A549 (cell line): ENCODE measurements around the gene SENP6. TPM values are rescaled to one million over a fixed set of nuclear protein-coding genes. Genes with fewer than 3 reads are reported as not detected.

Experiments
- ATAC-seq, 2 experiments: fragments of 200-7000 bp in 1 of 2; fragments of >200 bp in 1 of 2; cut with Nextera tagmentation in 1 of 2; cut with Tn5 transposase in 1 of 2; 3 replicates each; pipeline versions ENCODE4 v1.8.0 to v1.9.1; 2018 to 2020; ENCODE audit warnings: mild to moderate bottlenecking in 1 of 2, moderate library complexity in 1 of 2
- CTCF ChIA-PET: fragments of 300-600 bp; sonication (Branson Sonifier 250); formaldehyde crosslinking; extraction: SDS; loops from one replicate; lab custom pipeline; 2021; ENCODE audit warnings: antibody characterized with exemption, inconsistent platforms; lab: Yijun Ruan, JAX
- POLR2A ChIA-PET: fragments of 350-600 bp; formaldehyde crosslinking; extraction: SDS; loops from one replicate; lab custom pipeline; 2021; ENCODE audit warnings: antibody characterized with exemption, inconsistent platforms; lab: Yijun Ruan, JAX
- DNase-seq, 2 experiments: peaks; one replicate each; pipeline versions ENCODE4 v3.0.0 to v3.0.0-alpha.2; 2011 to 2016; ENCODE audit warnings: low read depth in 1 of 2, low spot score in 1 of 2
- FAIRE-seq: peaks from 2 replicates; lab custom pipeline; 2011; peaks lifted over from hg19 to GRCh38; lab: Jason Lieb, UNC
- H3K27ac ChIP-seq, 2 experiments: fragments of >200 bp; sonication (Bioruptor Twin); formaldehyde crosslinking; 3 replicates each; pipeline ENCODE4 v1.5.1; 2016 to 2017
- H3K4me1 ChIP-seq: fragments of >200 bp; sonication (Bioruptor Twin); formaldehyde crosslinking; 3 replicates; pipeline ENCODE4 v1.6.1; 2016
- H3K4me2 ChIP-seq: fragments of >200 bp; sonication (Bioruptor Twin); formaldehyde crosslinking; 3 replicates; pipeline ENCODE4 v1.6.1; 2016
- H3K4me3 ChIP-seq: fragments of >200 bp; sonication (Bioruptor Twin); formaldehyde crosslinking; 3 replicates; pipeline ENCODE4 v1.5.1; 2016
- H3K9me3 ChIP-seq: fragments of >200 bp; sonication (Bioruptor Twin); formaldehyde crosslinking; 3 replicates; pipeline ENCODE4 v1.6.1; 2016
- CBX2 ChIP-seq: fragments of 200-600 bp; sonication (generic); IDR thresholded peaks from 2 replicates; pipeline ENCODE4 v1.6.1; 2016; ENCODE audit warnings: low read depth, mild to moderate bottlenecking, borderline replicate concordance
- CHD2 ChIP-seq: fragments of 150-350 bp; IDR thresholded peaks from 2 replicates; pipeline ENCODE4 v1.6.1; 2014; ENCODE audit warnings: low read length; ENCODE audit not compliant: partially characterized antibody
- EHF ChIP-seq: fragments of 250-450 bp; sonication (Bioruptor Pico); IDR thresholded peaks from 2 replicates; pipeline ENCODE4 v1.5.0; 2020; ENCODE audit warnings: mild to moderate bottlenecking
- ESRRA ChIP-seq: fragments of 150-350 bp; IDR thresholded peaks from 2 replicates; pipeline ENCODE4 v1.6.1; 2014; ENCODE audit warnings: mild to moderate bottlenecking, low read length, borderline replicate concordance
- FOSB ChIP-seq: fragments of 250-450 bp; sonication (Bioruptor Pico); IDR thresholded peaks from 2 replicates; pipeline ENCODE4 v1.5.0; 2020; ENCODE audit warnings: mild to moderate bottlenecking, moderate library complexity
- FOSL2 ChIP-seq, 2 experiments: fragments of 450-650 bp in 1 of 2; fragments of >200 bp in 1 of 2; sonication (Bioruptor Twin) in 1 of 2; formaldehyde crosslinking; IDR thresholded peaks; 2 replicates each; pipeline versions ENCODE4 v1.5.0 to v1.6.1; 2016 to 2020; ENCODE audit warnings: mild to moderate bottlenecking in 1 of 2, moderate library complexity in 1 of 2
- GATA3 ChIP-seq: IDR thresholded peaks from 2 replicates; pipeline ENCODE4 v1.6.1; 2012; ENCODE audit warnings: borderline replicate concordance
- HDAC2 ChIP-seq: fragments of 200-600 bp; sonication (generic); IDR thresholded peaks from 2 replicates; pipeline ENCODE4 v1.6.1; 2016
- HES2 ChIP-seq: fragments of >200 bp; sonication (Bioruptor Twin); formaldehyde crosslinking; IDR thresholded peaks from 2 replicates; pipeline ENCODE4 v1.6.1; 2016
- HEYL ChIP-seq: fragments of 250-450 bp; sonication (Bioruptor Pico); IDR thresholded peaks from 2 replicates; pipeline ENCODE4 v1.8.0; 2021; ENCODE audit warnings: mild to moderate bottlenecking, moderate library complexity
- HMGXB4 ChIP-seq: fragments of 250-450 bp; sonication (Bioruptor Pico); IDR thresholded peaks from 2 replicates; pipeline ENCODE4 v1.5.0; 2021; ENCODE audit warnings: mild to moderate bottlenecking, moderate library complexity, borderline replicate concordance
- HOXB5 ChIP-seq: fragments of 250-450 bp; sonication (Bioruptor Pico); IDR thresholded peaks from 2 replicates; pipeline ENCODE4 v1.5.0; 2020; ENCODE audit warnings: mild to moderate bottlenecking, moderate library complexity
- JUNB ChIP-seq: fragments of >200 bp; sonication (Bioruptor Twin); formaldehyde crosslinking; IDR thresholded peaks from 2 replicates; pipeline ENCODE4 v1.6.1; 2016
- KDM1A ChIP-seq: fragments of 200-600 bp; sonication (generic); IDR thresholded peaks from 2 replicates; pipeline ENCODE4 v1.6.1; 2016; ENCODE audit warnings: low read depth, mild to moderate bottlenecking
- KDM5A ChIP-seq: fragments of 200-600 bp; sonication (generic); IDR thresholded peaks from 2 replicates; pipeline ENCODE4 v1.6.1; 2016; ENCODE audit warnings: antibody characterized with exemption, mild to moderate bottlenecking
- MAFK ChIP-seq: fragments of 450-650 bp; IDR thresholded peaks from 2 replicates; pipeline ENCODE4 v1.6.1; 2014; ENCODE audit not compliant: partially characterized antibody
- NPAS2 ChIP-seq: fragments of 250-450 bp; sonication (Bioruptor Pico); IDR thresholded peaks from 2 replicates; pipeline ENCODE4 v1.8.0; 2022; ENCODE audit warnings: mild to moderate bottlenecking, moderate library complexity, borderline replicate concordance
- NR3C1 ChIP-seq: fragments of >200 bp; sonication (Bioruptor Twin); formaldehyde crosslinking; IDR thresholded peaks from 3 replicates; pipeline ENCODE4 v1.6.1; 2017
- PHF8 ChIP-seq: fragments of 200-600 bp; sonication (generic); IDR thresholded peaks from 2 replicates; pipeline ENCODE4 v1.6.1; 2016; ENCODE audit warnings: low read depth, mild to moderate bottlenecking, antibody characterized with exemption, moderate library complexity, borderline replicate concordance
- POLR2A ChIP-seq: IDR thresholded peaks from 2 replicates; pipeline ENCODE4 v1.6.1; 2012; ENCODE audit warnings: mild to moderate bottlenecking, low read length
- POLR2AphosphoS2 ChIP-seq: conservative IDR thresholded peaks from 2 replicates; pipeline ENCODE4 v1.6.1; 2012; ENCODE audit warnings: low read length, improper control_type of control experiment, inconsistent platforms
- RAD21 ChIP-seq, 2 experiments: fragments of >200 bp in 1 of 2; sonication (Bioruptor Twin) in 1 of 2; formaldehyde crosslinking in 1 of 2; IDR thresholded peaks in 1 of 2; conservative IDR thresholded peaks in 1 of 2; 2 replicates in 1 of 2; 3 replicates in 1 of 2; pipeline ENCODE4 v1.6.1; 2012 to 2018; ENCODE audit warnings: inconsistent platforms in 1 of 2
- SMC3 ChIP-seq: fragments of >200 bp; sonication (Bioruptor Twin); formaldehyde crosslinking; IDR thresholded peaks from 3 replicates; pipeline ENCODE4 v1.6.1; 2018; ENCODE audit warnings: inconsistent platforms
- USF2 ChIP-seq: fragments of 450-650 bp; IDR thresholded peaks from 2 replicates; pipeline ENCODE4 v1.6.1; 2014; ENCODE audit warnings: antibody characterized with exemption
- ZC3H11A ChIP-seq: fragments of 450-650 bp; IDR thresholded peaks from 2 replicates; pipeline ENCODE4 v1.6.1; 2014; ENCODE audit warnings: antibody characterized with exemption, mild to moderate bottlenecking
- ZFP36 ChIP-seq: fragments of 450-650 bp; IDR thresholded peaks from 2 replicates; pipeline ENCODE4 v1.6.1; 2014; ENCODE audit warnings: borderline replicate concordance; ENCODE audit not compliant: partially characterized antibody
- ZNF302 ChIP-seq: fragments of 250-450 bp; sonication (Bioruptor Pico); IDR thresholded peaks from 2 replicates; pipeline ENCODE4 v1.9.0; 2021; ENCODE audit warnings: inconsistent platforms, mild to moderate bottlenecking, moderate library complexity
- ZSCAN20 ChIP-seq: fragments of 250-450 bp; sonication (Bioruptor Pico); IDR thresholded peaks from 2 replicates; pipeline ENCODE4 v1.8.0; 2022; ENCODE audit warnings: mild to moderate bottlenecking, moderate library complexity
- WGBS: methylation state at CpG from one replicate; pipeline ENCODE4 v1.1.6; 2017; ENCODE audit errors: missing lambda C conversion rate; 5-methylcytosine and 5-hydroxymethylcytosine counted together
- polyA plus RNA-seq, 4 experiments: library from polyadenylated mRNA; depleted of rRNA in 3 of 4; stranded (reverse); fragments of >200 nt; fragmentation: RNase III in 1 of 4; extraction: RNeasy Plus Mini Kit Qiagen cat#74134 plus additional on column Dnase treatment in 1 of 4; gene quantifications; 2 replicates in 3 of 4; 3 replicates in 1 of 4; pipeline ENCODE4 v1.2.3, GENCODE V29; 2011 to 2017

Gene SENP6
- polyA plus RNA-seq, 2 of the 4 experiments (the other 2 are of a cell fraction) = 29.8 to 59.9 TPM

GRCh38 chr6:75609639-75610590 lies 8.2 kb downstream of the SENP6 start:
- POLR2A ChIA-PET = no interaction called here
- no peak overlapping the region for H3K4me3 ChIP-seq
- no peak overlapping the region for H3K27ac ChIP-seq
- H3K4me2 ChIP-seq = peak overlapping the region; percentile 8; the same call in 1 of the 3 replicates
- ATAC-seq = no peak
- peaks cover 32% of the 10 kb centered on the region for H3K4me1 ChIP-seq
- CTCF ChIA-PET = interaction anchor here (1.5 kb wide), 1 partner anchor 19 kb away, joined by 3 read pairs; no protein-coding TSS in a partner anchor
- no peak for TF ChIP-seq USF2
- no peak for TF ChIP-seq FOSL2 (IDR thresholded peaks at IDR 0.05)
- peak; percentile 25; the same call in 1 of the 2 replicates for TF ChIP-seq FOSL2 (CRISPR knock-in tag; IDR thresholded peaks at IDR 0.05)
- TF ChIP-seq, all 56 proteins: peak for 1
- WGBS = 93% methylated on average over 6 of the region's 6 CpGs
- FAIRE-seq = no peak
- no peaks in the 10 kb centered on the region for H3K9me3 ChIP-seq
- DNase-seq = no peak

GRCh38 chr6:75611011-75611701 lies 9.5 kb downstream of the SENP6 start:
- no peak for TF ChIP-seq HOXB5
- TF ChIP-seq NPAS2 (CRISPR knock-in tag) = no peak
- no peak for TF ChIP-seq GATA3
- TF ChIP-seq POLR2A = no peak
- TF ChIP-seq NR3C1 = no peak
- no peak for TF ChIP-seq ZC3H11A
- no peak for TF ChIP-seq JUNB
- TF ChIP-seq PHF8 = no peak
- no peak for TF ChIP-seq ZSCAN20 (CRISPR knock-in tag)
- TF ChIP-seq CHD2 = no peak
- TF ChIP-seq EHF = no peak
- no peak for TF ChIP-seq ZNF302
- TF ChIP-seq KDM5A = no peak
- TF ChIP-seq FOSB (CRISPR knock-in tag) = no peak
- TF ChIP-seq KDM1A = no peak
- TF ChIP-seq MAFK = no peak
- TF ChIP-seq ZFP36 = no peak
- TF ChIP-seq POLR2AphosphoS2 = no peak
- Histone ChIP-seq H3K9me3 (no peaks in the 10 kb centered on the region), H3K4me2 (0 out of 3 replicates have a peak overlapping the region, but pooled peaks have one; percentile 8), H3K27ac (no peak overlapping the region), H3K4me3 (no peak overlapping the region), H3K4me1 (peaks cover 32% of the 10 kb centered on the region)
- CTCF ChIA-PET = interaction anchor here (0.8 to 1.5 kb wide), 2 partner anchors 10 to 20 kb away, joined by 3 read pairs; no protein-coding TSS in a partner anchor
- WGBS = 68% methylated on average over 2 of the region's 2 CpGs
- FAIRE-seq = no peak
- no peak for ATAC-seq
- POLR2A ChIA-PET = interaction anchor here (1.0 kb wide), 1 partner anchor 9 kb away, joined by 3 read pairs; the partner anchor contains the start of gene SENP6
- no peak for DNase-seq

GRCh38 chr6:75611702-75612375 lies 10.2 kb downstream of the SENP6 start:
- FAIRE-seq (no peak), DNase-seq (no peak), ATAC-seq (no peak)
- CTCF ChIA-PET = interaction anchor here (0.8 to 1.5 kb wide), 2 partner anchors 10 to 21 kb away, joined by 3 read pairs; no protein-coding TSS in a partner anchor
- Histone ChIP-seq H3K4me1 (peaks cover 32% of the 10 kb centered on the region), H3K4me2 (no peak overlapping the region), H3K27ac (no peak overlapping the region), H3K4me3 (no peak overlapping the region), H3K9me3 (no peaks in the 10 kb centered on the region)
- POLR2A ChIA-PET = interaction anchor here (1.0 kb wide), 1 partner anchor 10 kb away, joined by 3 read pairs; the partner anchor contains the start of gene SENP6
- 82% methylated on average over 5 of the region's 5 CpGs for WGBS
- TF ChIP-seq POLR2AphosphoS2 = no peak
- TF ChIP-seq CBX2 = no peak
- TF ChIP-seq HMGXB4 (CRISPR knock-in tag) = no peak
- TF ChIP-seq FOSB (CRISPR knock-in tag) = no peak
- TF ChIP-seq NPAS2 (CRISPR knock-in tag) = no peak
- no peak for TF ChIP-seq HES2
- no peak for TF ChIP-seq HEYL (CRISPR knock-in tag)
- no peak for TF ChIP-seq CHD2
- no peak for TF ChIP-seq SMC3
- no peak for TF ChIP-seq USF2
- TF ChIP-seq HDAC2 = no peak
- no peak for TF ChIP-seq RAD21 (conservative IDR thresholded peaks at IDR 0.05 in 1 of 2, IDR thresholded peaks at IDR 0.05 in 1 of 2)
- TF ChIP-seq ESRRA = no peak
